ENCODE results near the gene NUP98. TPM values are rescaled to one million over a fixed set of nuclear protein-coding genes. Genes with fewer than 3 reads are reported as not detected.

The NUP98 gene
- total and polyA plus RNA-seq, 2 of the 13 experiments (the other 11 are each of a cell fraction or from before 2014, with no cell fraction given), result 76.6 to 85.3 TPM

GRCh38 chr11:3807909-3808860 is 10.8 kb upstream of the NUP98 start, which contains the start of gene PGAP2 (continued):
- TF ChIP-seq MAFF (IDR thresholded peaks at IDR 0.05; ENCODE audit: low read depth, low read length), result no peak
- TF ChIP-seq, protein P1, sequence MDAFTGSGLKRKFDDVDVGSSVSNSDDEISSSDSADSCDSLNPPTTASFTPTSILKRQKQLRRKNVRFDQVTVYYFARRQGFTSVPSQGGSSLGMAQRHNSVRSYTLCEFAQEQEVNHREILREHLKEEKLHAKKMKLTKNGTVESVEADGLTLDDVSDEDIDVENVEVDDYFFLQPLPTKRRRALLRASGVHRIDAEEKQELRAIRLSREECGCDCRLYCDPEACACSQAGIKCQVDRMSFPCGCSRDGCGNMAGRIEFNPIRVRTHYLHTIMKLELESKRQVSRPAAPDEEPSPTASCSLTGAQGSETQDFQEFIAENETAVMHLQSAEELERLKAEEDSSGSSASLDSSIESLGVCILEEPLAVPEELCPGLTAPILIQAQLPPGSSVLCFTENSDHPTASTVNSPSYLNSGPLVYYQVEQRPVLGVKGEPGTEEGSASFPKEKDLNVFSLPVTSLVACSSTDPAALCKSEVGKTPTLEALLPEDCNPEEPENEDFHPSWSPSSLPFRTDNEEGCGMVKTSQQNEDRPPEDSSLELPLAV (CRISPR knock-in tag; conservative IDR thresholded peaks at IDR 0.05; ENCODE audit: low read depth), result no peak
- no peak for TF ChIP-seq BRF2 (CRISPR knock-in tag; IDR thresholded peaks at IDR 0.05)
- 0 out of 2 replicates have a peak, but pooled peaks have one; percentile 22 for TF ChIP-seq KLF6 (CRISPR knock-in tag; IDR thresholded peaks at IDR 0.05)
- TF ChIP-seq RCOR2 (CRISPR knock-in tag; IDR thresholded peaks at IDR 0.05), result no peak
- TF ChIP-seq KDM2A (CRISPR knock-in tag; IDR thresholded peaks at IDR 0.05; ENCODE audit: borderline replicate concordance, low read depth), result peak; percentile 15; the same call in 1 of the 2 replicates
- TF ChIP-seq PAX8 (CRISPR knock-in tag; IDR thresholded peaks at IDR 0.05; ENCODE audit: borderline replicate concordance), result no peak
- TF ChIP-seq ZSCAN30 (CRISPR knock-in tag; IDR thresholded peaks at IDR 0.05), result no peak
- TF ChIP-seq, protein P2, sequence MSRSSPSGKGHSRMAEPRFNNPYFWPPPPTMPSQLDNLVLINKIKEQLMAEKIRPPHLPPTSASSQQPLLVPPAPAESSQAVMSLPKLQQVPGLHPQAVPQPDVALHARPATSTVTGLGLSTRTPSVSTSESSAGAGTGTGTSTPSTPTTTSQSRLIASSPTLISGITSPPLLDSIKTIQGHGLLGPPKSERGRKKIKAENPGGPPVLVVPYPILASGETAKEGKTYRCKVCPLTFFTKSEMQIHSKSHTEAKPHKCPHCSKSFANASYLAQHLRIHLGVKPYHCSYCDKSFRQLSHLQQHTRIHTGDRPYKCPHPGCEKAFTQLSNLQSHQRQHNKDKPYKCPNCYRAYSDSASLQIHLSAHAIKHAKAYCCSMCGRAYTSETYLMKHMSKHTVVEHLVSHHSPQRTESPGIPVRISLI (CRISPR knock-in tag; IDR thresholded peaks at IDR 0.05; ENCODE audit: borderline replicate concordance), result no peak
- TF ChIP-seq EEA1 (CRISPR knock-in tag; IDR thresholded peaks at IDR 0.05; ENCODE audit: borderline replicate concordance), result no peak; the same call in 1 of the 2 replicates
- TF ChIP-seq, protein P3, sequence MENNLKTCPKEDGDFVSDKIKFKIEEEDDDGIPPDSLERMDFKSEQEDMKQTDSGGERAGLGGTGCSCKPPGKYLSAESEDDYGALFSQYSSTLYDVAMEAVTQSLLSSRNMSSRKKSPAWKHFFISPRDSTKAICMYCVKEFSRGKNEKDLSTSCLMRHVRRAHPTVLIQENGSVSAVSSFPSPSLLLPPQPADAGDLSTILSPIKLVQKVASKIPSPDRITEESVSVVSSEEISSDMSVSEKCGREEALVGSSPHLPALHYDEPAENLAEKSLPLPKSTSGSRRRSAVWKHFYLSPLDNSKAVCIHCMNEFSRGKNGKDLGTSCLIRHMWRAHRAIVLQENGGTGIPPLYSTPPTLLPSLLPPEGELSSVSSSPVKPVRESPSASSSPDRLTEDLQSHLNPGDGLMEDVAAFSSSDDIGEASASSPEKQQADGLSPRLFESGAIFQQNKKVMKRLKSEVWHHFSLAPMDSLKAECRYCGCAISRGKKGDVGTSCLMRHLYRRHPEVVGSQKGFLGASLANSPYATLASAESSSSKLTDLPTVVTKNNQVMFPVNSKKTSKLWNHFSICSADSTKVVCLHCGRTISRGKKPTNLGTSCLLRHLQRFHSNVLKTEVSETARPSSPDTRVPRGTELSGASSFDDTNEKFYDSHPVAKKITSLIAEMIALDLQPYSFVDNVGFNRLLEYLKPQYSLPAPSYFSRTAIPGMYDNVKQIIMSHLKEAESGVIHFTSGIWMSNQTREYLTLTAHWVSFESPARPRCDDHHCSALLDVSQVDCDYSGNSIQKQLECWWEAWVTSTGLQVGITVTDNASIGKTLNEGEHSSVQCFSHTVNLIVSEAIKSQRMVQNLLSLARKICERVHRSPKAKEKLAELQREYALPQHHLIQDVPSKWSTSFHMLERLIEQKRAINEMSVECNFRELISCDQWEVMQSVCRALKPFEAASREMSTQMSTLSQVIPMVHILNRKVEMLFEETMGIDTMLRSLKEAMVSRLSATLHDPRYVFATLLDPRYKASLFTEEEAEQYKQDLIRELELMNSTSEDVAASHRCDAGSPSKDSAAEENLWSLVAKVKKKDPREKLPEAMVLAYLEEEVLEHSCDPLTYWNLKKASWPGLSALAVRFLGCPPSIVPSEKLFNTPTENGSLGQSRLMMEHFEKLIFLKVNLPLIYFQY (CRISPR knock-in tag; IDR thresholded peaks at IDR 0.05; ENCODE audit: borderline replicate concordance), result no peak
- TF ChIP-seq TGIF2 (CRISPR knock-in tag; IDR thresholded peaks at IDR 0.05), result no peak
- no peak for TF ChIP-seq ZNF749 (CRISPR knock-in tag; IDR thresholded peaks at IDR 0.05; ENCODE audit: borderline replicate concordance)
- no peak for TF ChIP-seq SSRP1 (CRISPR knock-in tag; IDR thresholded peaks at IDR 0.05)
- no peak for TF ChIP-seq ZNF367 (CRISPR knock-in tag; IDR thresholded peaks at IDR 0.05; ENCODE audit: borderline replicate concordance)
- no peak for TF ChIP-seq MTA3 (CRISPR knock-in tag; IDR thresholded peaks at IDR 0.05)
- TF ChIP-seq ZNF589 (CRISPR knock-in tag; conservative IDR thresholded peaks at IDR 0.05), result 0 out of 2 replicates have a peak, but pooled peaks have one; percentile 28
- TF ChIP-seq BRD4 (CRISPR knock-in tag; IDR thresholded peaks at IDR 0.05), result no peak
- TF ChIP-seq MTA1 (CRISPR knock-in tag; IDR thresholded peaks at IDR 0.05; ENCODE audit: borderline replicate concordance), result no peak
- TF ChIP-seq NFE2L2 (IDR thresholded peaks at IDR 0.05; ENCODE audit: low read length), result no peak
